ENCODE measurements around the gene ZNF440. TPM values are rescaled to one million over a fixed set of nuclear protein-coding genes. Genes with fewer than 3 reads are reported as not detected.
"Not testable (repeated sequence)": the region's sequence is repeated elsewhere in the genome, so short reads cannot be mapped to it uniquely, and the experiment has no call there.

The ZNF440 gene
- total RNA-seq (2022) (14.4 and 21.2 TPM in 2 replicates), Bru-seq, nascent RNA (percentile 75 among the genes with signal in this experiment), BruChase-seq, experiment 1, labeled RNA remaining after a 6-hour chase (percentile 77 among the genes with signal in this experiment), BruChase-seq, experiment 2, labeled RNA remaining after a 2-hour chase (percentile 85 among the genes with signal in this experiment)
- long read RNA-seq, full-length matches to known transcripts, result 3 of 4 reads
- long read RNA-seq, partial matches to known transcripts, result 0 of 4 reads
- long read RNA-seq, other reads (novel, unspliced or antisense), result 1 of 4 reads

DNA sequence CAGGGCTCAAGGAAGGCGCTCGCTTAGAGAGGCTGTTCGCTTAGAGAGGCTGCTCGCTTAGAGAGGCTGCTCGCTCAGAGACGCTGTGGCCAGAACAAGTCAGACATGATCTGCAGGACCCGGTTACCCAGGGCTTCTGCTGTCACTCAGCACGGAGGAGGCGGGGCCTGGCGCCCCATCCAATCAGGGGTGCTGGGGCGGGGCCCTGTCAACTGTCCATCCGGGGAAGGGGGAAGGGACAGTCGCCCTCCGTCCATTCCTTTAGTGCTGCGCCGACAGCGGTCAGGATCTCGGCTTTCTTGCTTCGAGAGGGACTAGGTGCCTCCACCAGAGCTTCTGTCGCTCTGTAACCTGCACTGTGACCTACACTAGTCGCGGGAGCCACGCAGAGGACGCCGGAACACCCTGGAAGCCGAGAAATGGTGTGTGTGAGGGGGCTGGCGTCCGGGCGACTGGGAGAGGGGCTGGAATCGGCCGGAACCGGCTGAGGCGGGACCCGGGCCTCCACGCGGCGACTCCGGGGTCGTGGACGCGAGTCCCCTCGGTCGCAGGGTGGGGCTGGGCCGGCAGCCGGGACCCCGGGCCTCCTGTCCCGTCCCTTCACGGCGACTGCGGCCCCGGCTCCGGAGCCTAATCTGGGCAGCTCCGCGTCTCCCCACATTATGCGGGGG lies at the start of gene ZNF440:
ZNF440 (plus strand) TSS at position 245 of the 671 bp plus-strand sequence; CDS start at position 420, 175 bp downstream.
- H3K27ac Mint-ChIP-seq (ENCODE audit: unreplicated experiment), result peak within 1 kb of the TSS; percentile 80
- CTCF ChIA-PET, result interaction anchor here (0.6 kb wide), 1 partner anchor 17 kb away, joined by 3 read pairs; no protein-coding TSS in a partner anchor
- peaks cover 32% of the 10 kb centered on the region for H3K36me3 Mint-ChIP-seq (ENCODE audit: insufficient read depth, unreplicated experiment)
- H3K9me3 Mint-ChIP-seq (ENCODE audit: low read depth, unreplicated experiment), result peaks cover 4% of the 10 kb centered on the region
- H3K27me3 Mint-ChIP-seq (ENCODE audit: unreplicated experiment), result no peaks in the 10 kb centered on the region
- peak; percentile 94 for DNase-seq
- intact Hi-C loops (cut with micrococcal nuclease; ENCODE audit: unreplicated experiment), result loop anchor here (10.0 kb wide), 1 partner anchor 111 kb away; the partner anchor contains the start of gene ZNF700
- H3K4me1 Mint-ChIP-seq (ENCODE audit: low read depth, unreplicated experiment), result no peaks in the 10 kb centered on the region
- TF ChIP-seq, protein P1, sequence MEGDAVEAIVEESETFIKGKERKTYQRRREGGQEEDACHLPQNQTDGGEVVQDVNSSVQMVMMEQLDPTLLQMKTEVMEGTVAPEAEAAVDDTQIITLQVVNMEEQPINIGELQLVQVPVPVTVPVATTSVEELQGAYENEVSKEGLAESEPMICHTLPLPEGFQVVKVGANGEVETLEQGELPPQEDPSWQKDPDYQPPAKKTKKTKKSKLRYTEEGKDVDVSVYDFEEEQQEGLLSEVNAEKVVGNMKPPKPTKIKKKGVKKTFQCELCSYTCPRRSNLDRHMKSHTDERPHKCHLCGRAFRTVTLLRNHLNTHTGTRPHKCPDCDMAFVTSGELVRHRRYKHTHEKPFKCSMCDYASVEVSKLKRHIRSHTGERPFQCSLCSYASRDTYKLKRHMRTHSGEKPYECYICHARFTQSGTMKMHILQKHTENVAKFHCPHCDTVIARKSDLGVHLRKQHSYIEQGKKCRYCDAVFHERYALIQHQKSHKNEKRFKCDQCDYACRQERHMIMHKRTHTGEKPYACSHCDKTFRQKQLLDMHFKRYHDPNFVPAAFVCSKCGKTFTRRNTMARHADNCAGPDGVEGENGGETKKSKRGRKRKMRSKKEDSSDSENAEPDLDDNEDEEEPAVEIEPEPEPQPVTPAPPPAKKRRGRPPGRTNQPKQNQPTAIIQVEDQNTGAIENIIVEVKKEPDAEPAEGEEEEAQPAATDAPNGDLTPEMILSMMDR (IDR thresholded peaks at IDR 0.05; ENCODE audit: unreplicated experiment), result no peak
- H3K4me3 Mint-ChIP-seq (ENCODE audit: low read depth, unreplicated experiment), result peak within 1 kb of the TSS; percentile 79
- TSS peak; percentile 63 for BruUV-seq (replicated peaks)

GRCh38 chr19:11766597-11767591 lies 47.2 kb upstream of the ZNF440 start, which contains the start of gene ZNF441:
TSS of gene ZNF441 (plus strand) at chr19:11767000. CDS start at chr19:11767194, 194 bp downstream.
- Mint-ChIP-seq H3K9me3 (ENCODE audit: low read depth, unreplicated experiment) (peaks cover 7% of the 10 kb centered on the region), H3K4me3 (ENCODE audit: low read depth, unreplicated experiment) (peak within 1 kb of the TSS; percentile 95), H3K27me3 (ENCODE audit: unreplicated experiment) (no peaks in the 10 kb centered on the region), H3K36me3 (ENCODE audit: insufficient read depth, unreplicated experiment) (peaks cover 22% of the 10 kb centered on the region), H3K4me1 (ENCODE audit: low read depth, unreplicated experiment) (no peaks in the 10 kb centered on the region), H3K27ac (ENCODE audit: unreplicated experiment) (peak within 1 kb of the TSS; percentile 90)
- CTCF ChIA-PET, result interaction anchor here (0.6 to 0.9 kb wide), 3 partner anchors 31 to 751 kb away, joined by 3 to 4 read pairs (median 3); no protein-coding TSS in a partner anchor
- peak; percentile 95 for DNase-seq
- TF ChIP-seq, protein P1 (IDR thresholded peaks at IDR 0.05; ENCODE audit: unreplicated experiment), result no peak
- no TSS peak for BruUV-seq (replicated peaks)
- intact Hi-C loops (cut with micrococcal nuclease; ENCODE audit: unreplicated experiment), result no loop called here

DNA sequence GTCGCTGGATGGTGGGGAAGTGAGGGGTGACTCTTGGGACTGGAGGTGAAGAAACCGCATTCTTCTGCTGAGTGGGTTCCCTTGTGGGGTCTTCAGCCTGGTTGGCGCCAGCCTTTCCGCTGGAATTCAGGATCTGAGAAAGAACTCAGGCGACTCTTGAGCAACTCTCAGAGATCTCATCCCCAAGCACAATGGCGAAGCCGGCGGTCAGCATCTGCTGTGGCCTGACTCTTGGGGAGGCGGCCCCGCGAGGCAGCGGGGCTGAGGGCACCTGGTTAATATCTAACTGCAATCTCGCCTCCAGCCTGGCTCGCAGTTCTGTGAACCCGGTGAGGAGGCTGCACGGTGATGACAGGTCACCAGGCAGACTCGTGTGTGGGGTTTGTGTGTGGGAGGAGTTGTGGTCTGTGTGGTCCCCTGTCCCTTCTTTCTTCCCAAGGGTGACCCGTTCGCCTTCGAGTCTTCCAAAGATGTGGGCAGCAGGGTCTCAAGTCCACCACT lies 46.4 kb upstream of the ZNF440 start:
- H3K27ac Mint-ChIP-seq (ENCODE audit: unreplicated experiment), result peak overlapping the region; percentile 90
- TF ChIP-seq, protein P1 (IDR thresholded peaks at IDR 0.05; ENCODE audit: unreplicated experiment), result no peak
- no peaks in the 10 kb centered on the region for H3K27me3 Mint-ChIP-seq (ENCODE audit: unreplicated experiment)
- no peaks in the 10 kb centered on the region for H3K4me1 Mint-ChIP-seq (ENCODE audit: low read depth, unreplicated experiment)
- CTCF ChIA-PET, result no interaction called here
- peaks cover 22% of the 10 kb centered on the region for H3K36me3 Mint-ChIP-seq (ENCODE audit: insufficient read depth, unreplicated experiment)
- intact Hi-C loops (cut with micrococcal nuclease; ENCODE audit: unreplicated experiment), result no loop called here
- peak; percentile 50 for DNase-seq
- BruUV-seq (replicated peaks), result no TSS peak
- peaks cover 10% of the 10 kb centered on the region for H3K9me3 Mint-ChIP-seq (ENCODE audit: low read depth, unreplicated experiment)
- H3K4me3 Mint-ChIP-seq (ENCODE audit: low read depth, unreplicated experiment), result peak overlapping the region; percentile 95

- Mint-ChIP-seq H3K27ac (ENCODE audit: unreplicated experiment) (no peak overlapping the region), H3K9me3 (ENCODE audit: low read depth, unreplicated experiment) (peaks cover 6% of the 10 kb centered on the region), H3K27me3 (ENCODE audit: unreplicated experiment) (no peaks in the 10 kb centered on the region), H3K4me3 (ENCODE audit: low read depth, unreplicated experiment) (no peak overlapping the region), H3K4me1 (ENCODE audit: low read depth, unreplicated experiment) (no peaks in the 10 kb centered on the region), H3K36me3 (ENCODE audit: insufficient read depth, unreplicated experiment) (peaks cover 22% of the 10 kb centered on the region)
- TF ChIP-seq, protein P1 (IDR thresholded peaks at IDR 0.05; ENCODE audit: unreplicated experiment), result no peak
- intact Hi-C loops (cut with micrococcal nuclease; ENCODE audit: unreplicated experiment), result no loop called here
- no peak for DNase-seq
- CTCF ChIA-PET, result no interaction called here
- BruUV-seq (replicated peaks), result no TSS peak
Measured at GRCh38 chr19:11769995-11770394, 44.1 kb upstream of the ZNF440 start.

GRCh38 chr19:11771520-11771919 lies 42.6 kb upstream of the ZNF440 start:
- not testable (repeated sequence) for BruUV-seq (replicated peaks); DNase-seq

DNA sequence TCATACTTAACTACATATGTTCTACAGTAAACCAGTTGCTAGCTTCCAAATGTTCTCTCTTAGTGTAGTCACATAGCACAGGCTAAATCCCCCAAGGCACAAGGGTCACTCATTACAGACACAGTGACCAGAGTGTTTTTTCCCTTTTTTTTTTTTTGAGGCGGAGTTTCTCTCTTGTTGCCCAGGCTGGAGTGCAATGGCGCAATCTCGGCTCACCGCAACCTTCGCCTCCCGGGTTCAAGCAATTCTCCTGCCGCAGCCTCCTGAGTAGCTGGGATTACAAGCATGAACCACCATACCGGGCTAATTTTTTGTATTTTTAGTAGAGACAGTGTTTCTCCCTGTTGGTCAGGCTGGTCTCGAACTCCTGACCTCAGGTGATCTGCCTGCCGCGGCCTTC lies 37.4 kb upstream of the ZNF440 start:
- intact Hi-C loops (cut with micrococcal nuclease; ENCODE audit: unreplicated experiment); H3K36me3 Mint-ChIP-seq (ENCODE audit: insufficient read depth, unreplicated experiment); BruUV-seq (replicated peaks); DNase-seq; H3K4me3 Mint-ChIP-seq (ENCODE audit: low read depth, unreplicated experiment); H3K27ac Mint-ChIP-seq (ENCODE audit: unreplicated experiment); H3K27me3 Mint-ChIP-seq (ENCODE audit: unreplicated experiment); CTCF ChIA-PET; H3K9me3 Mint-ChIP-seq (ENCODE audit: low read depth, unreplicated experiment); H3K4me1 Mint-ChIP-seq (ENCODE audit: low read depth, unreplicated experiment): not testable (repeated sequence)

More at GRCh38 chr19:11771520-11771919, 42.6 kb upstream of the ZNF440 start:
- H3K27me3 Mint-ChIP-seq (ENCODE audit: unreplicated experiment); CTCF ChIA-PET; H3K4me3 Mint-ChIP-seq (ENCODE audit: low read depth, unreplicated experiment); intact Hi-C loops (cut with micrococcal nuclease; ENCODE audit: unreplicated experiment); H3K27ac Mint-ChIP-seq (ENCODE audit: unreplicated experiment); H3K9me3 Mint-ChIP-seq (ENCODE audit: low read depth, unreplicated experiment); H3K4me1 Mint-ChIP-seq (ENCODE audit: low read depth, unreplicated experiment): not testable (repeated sequence)
- H3K36me3 Mint-ChIP-seq (ENCODE audit: insufficient read depth, unreplicated experiment), result peaks cover 20% of the 10 kb centered on the region
